BLaER1 (cell line): Measurements from ENCODE around the gene CYB561.

ENCODE experiments used
- H3K27ac ChIP-seq: shearing (Covaris generic); formaldehyde crosslinking; 2 replicates; pipeline ENCODE4 v1.8.1; 2022
- H3K27me3 ChIP-seq: shearing (Covaris generic); formaldehyde crosslinking; 2 replicates; pipeline ENCODE4 v1.8.1; 2022
- H3K36me3 ChIP-seq: shearing (Covaris generic); formaldehyde crosslinking; 2 replicates; pipeline ENCODE4 v1.8.1; 2022
- H3K4me1 ChIP-seq: shearing (Covaris generic); formaldehyde crosslinking; 2 replicates; pipeline ENCODE4 v1.8.1; 2022
- H3K4me2 ChIP-seq: shearing (Covaris generic); formaldehyde crosslinking; 2 replicates; pipeline ENCODE4 v1.8.1; 2022
- H3K4me3 ChIP-seq: shearing (Covaris generic); formaldehyde crosslinking; 2 replicates; pipeline ENCODE4 v1.8.1; 2022
- H3K9ac ChIP-seq: shearing (Covaris generic); formaldehyde crosslinking; 2 replicates; pipeline ENCODE4 v1.8.1; 2022
- H3K9me3 ChIP-seq: shearing (Covaris generic); formaldehyde crosslinking; 2 replicates; pipeline ENCODE4 v1.8.1; 2022
- H4K20me1 ChIP-seq: shearing (Covaris generic); formaldehyde crosslinking; 2 replicates; pipeline ENCODE4 v1.8.1; 2022
- Cebpa-rat ChIP-seq: shearing (Covaris generic); IDR thresholded peaks from 2 replicates; pipeline ENCODE4 v1.8.1; 2022

The CYB561 gene

DNA sequence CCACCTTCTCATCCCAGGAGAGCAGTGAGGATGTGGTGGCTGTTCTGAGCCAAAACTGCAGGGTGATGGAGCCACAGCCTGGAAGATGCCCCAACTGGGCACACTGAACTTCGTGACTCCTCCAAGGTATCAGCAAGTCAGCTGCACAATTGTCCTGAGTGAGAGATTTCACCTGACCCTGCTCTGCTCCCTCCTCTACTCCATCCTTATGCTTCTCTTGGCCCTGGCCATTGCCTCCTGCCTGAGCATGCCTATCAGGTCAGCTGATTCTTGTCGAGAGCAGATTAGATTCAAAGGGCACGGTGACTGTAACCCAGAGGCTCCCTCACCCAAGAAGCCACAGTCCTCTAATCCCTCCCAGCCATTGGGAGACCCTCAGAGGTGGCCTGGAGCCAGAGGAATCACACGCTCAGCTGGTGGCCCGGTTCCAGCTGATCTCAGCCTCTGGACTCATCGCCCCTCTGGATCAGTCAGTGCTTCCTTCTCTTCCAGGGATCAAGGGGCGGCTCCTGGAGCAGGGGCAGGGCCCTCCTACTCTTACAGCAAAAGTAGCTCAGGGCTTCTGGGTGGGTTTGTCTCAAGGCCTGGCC lies 7.0 kb upstream of the CYB561 start:
- H3K27me3 ChIP-seq, result peaks cover 12% of the 10 kb centered on the region; the same call in 1 of the 2 replicates
- H4K20me1 ChIP-seq, result no peaks in the 10 kb centered on the region
- no peaks in the 10 kb centered on the region for H3K9me3 ChIP-seq
- no peak overlapping the region for H3K27ac ChIP-seq
- H3K9ac ChIP-seq, result no peak overlapping the region
- peak overlapping the region; percentile 37; the same call in 1 of the 2 replicates for H3K4me2 ChIP-seq
- no peak overlapping the region for H3K4me3 ChIP-seq
- peaks cover 39% of the 10 kb centered on the region for H3K4me1 ChIP-seq
- no peak for TF ChIP-seq Cebpa-rat
- no peaks in the 10 kb centered on the region for H3K36me3 ChIP-seq

DNA sequence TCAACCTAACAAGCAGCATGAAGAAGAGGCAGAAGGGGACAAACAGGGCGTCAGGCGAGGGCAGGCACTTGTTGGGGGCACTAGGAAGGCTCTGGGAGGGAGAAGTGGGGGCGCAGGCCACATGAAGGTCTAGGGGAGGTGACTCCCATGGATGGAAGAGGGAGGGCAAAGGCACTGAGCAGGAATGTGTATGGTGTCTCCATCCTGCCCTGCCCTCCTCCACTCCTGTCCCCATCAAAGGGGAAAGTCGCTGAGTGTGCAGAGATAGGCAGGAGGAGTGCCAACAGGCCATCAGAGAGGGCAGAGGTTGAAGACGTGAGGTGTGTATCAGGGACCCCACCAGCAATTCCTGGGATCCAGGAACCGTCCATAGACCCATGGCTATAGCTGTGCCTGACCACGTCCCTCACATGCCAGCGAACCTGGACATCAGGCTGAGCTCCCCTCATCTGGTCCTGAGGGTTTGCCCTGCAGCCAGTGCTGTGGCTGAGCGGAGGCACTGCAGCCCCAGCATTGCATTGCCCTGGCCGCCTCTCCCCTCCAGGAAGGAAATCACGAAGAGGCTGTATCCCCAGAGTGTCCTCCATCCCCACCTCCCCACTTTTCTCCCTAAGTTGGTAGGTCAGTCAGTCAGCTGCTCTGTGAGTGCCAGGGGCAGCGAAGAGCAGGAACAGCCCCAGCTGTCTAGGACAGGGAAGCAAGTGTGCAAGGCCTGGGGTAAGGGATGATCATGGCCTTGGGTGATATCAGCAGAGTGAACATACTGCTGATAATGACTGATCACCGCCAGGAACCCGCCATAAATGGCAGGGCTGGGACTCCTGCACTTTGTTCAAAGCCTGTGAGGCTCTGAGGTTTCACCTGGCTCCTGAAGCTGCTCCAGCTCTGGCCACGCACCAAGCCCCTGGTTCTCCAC lies 6.2 kb upstream of the CYB561 start:
- Histone ChIP-seq H3K9ac (no peak overlapping the region), H4K20me1 (no peaks in the 10 kb centered on the region), H3K27ac (no peak overlapping the region), H3K4me1 (peaks cover 47% of the 10 kb centered on the region), H3K4me2 (peak overlapping the region; percentile 37; the same call in 1 of the 2 replicates), H3K27me3 (peaks cover 12% of the 10 kb centered on the region; the same call in 1 of the 2 replicates), H3K4me3 (no peak overlapping the region), H3K9me3 (no peaks in the 10 kb centered on the region), H3K36me3 (no peaks in the 10 kb centered on the region)
- TF ChIP-seq Cebpa-rat, result no peak

DNA sequence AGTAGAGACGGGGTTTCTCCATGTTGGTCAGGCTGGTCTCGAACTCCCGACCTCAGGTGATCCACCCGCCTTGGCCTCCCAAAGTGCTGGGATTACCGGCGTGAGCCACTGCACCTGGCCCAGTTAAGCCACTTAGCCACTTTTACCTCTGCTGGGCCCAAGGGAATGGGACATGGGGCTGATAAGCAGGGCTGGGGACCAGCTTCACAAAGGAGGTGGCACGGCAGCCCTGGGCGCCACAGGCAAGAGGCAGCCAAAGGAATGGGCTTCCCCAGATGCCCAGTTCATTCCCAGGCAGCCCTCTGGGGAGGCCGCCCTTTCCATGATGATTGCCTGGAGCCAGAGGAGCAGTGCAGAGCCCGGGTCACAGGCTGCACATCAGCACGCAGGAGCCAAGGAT lies 5.0 kb upstream of the CYB561 start:
- Histone ChIP-seq H4K20me1 (no peaks in the 10 kb centered on the region), H3K4me1 (peaks cover 58% of the 10 kb centered on the region), H3K27ac (no peak overlapping the region)

DNA sequence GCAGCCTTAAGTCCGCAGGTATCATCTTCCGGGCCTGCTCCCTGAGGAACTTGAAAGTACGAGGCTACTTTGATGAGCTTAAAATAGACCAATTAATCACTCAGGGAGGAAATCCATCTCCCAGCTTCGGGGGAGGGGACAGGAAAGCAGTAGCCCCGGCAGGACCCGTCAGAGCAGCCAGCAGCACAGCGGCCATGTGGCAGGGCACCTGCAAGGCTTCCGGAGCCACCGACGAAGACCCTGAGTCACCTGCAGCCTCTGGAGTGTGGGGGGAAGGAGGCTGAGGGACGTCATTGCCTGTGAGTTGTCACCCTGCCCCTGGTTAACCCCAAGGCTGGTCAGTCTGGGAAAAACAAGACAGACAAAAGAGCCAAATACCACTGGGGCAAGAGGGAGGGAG lies 4.4 kb upstream of the CYB561 start:
- peaks cover 27% of the 10 kb centered on the region for H3K27me3 ChIP-seq
- TF ChIP-seq Cebpa-rat, result no peak
- no peaks in the 10 kb centered on the region for H4K20me1 ChIP-seq
- H3K9ac ChIP-seq, result 0 out of 2 replicates have a peak overlapping the region, but pooled peaks have one; percentile 29
- H3K4me1 ChIP-seq, result peaks cover 63% of the 10 kb centered on the region
- no peaks in the 10 kb centered on the region for H3K9me3 ChIP-seq
- no peak overlapping the region for H3K4me3 ChIP-seq
- no peak overlapping the region for H3K27ac ChIP-seq
- H3K4me2 ChIP-seq, result peak overlapping the region; percentile 68
- no peaks in the 10 kb centered on the region for H3K36me3 ChIP-seq

More for the DNA sequence above, 5.0 kb upstream of the CYB561 start:
- Histone ChIP-seq H3K4me3 (no peak overlapping the region), H3K27me3 (peaks cover 21% of the 10 kb centered on the region), H3K4me2 (peak overlapping the region; percentile 68; the same call in 1 of the 2 replicates), H3K9ac (no peak overlapping the region), H3K36me3 (no peaks in the 10 kb centered on the region), H3K9me3 (no peaks in the 10 kb centered on the region)
- no peak for TF ChIP-seq Cebpa-rat

DNA sequence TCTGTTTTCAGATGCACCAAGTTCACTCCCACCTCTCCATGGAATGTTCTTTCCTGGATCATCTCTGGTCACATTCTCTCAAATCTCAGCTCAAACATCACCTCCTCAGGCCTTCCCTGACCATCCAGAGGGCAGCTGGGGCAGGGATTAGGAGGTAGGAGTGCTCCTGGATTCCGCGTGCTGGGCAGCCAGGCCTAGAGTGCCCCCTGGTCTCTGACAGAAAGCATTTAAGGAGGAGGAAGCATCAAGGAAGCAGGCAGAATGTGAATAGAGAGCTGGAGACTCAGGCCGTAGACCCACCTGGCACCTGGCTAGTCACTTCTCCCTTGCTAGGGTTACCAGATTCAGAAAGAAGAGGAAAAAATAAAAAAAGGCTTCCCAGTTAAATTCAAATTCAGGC lies 2.5 kb upstream of the CYB561 start:
- Histone ChIP-seq H3K4me1 (peaks cover 63% of the 10 kb centered on the region), H4K20me1 (no peaks in the 10 kb centered on the region), H3K27me3 (peaks cover 42% of the 10 kb centered on the region), H3K4me3 (no peak overlapping the region), H3K36me3 (no peaks in the 10 kb centered on the region), H3K4me2 (peak overlapping the region; percentile 99), H3K9ac (no peak overlapping the region), H3K27ac (no peak overlapping the region), H3K9me3 (no peaks in the 10 kb centered on the region)
- no peak for TF ChIP-seq Cebpa-rat

DNA sequence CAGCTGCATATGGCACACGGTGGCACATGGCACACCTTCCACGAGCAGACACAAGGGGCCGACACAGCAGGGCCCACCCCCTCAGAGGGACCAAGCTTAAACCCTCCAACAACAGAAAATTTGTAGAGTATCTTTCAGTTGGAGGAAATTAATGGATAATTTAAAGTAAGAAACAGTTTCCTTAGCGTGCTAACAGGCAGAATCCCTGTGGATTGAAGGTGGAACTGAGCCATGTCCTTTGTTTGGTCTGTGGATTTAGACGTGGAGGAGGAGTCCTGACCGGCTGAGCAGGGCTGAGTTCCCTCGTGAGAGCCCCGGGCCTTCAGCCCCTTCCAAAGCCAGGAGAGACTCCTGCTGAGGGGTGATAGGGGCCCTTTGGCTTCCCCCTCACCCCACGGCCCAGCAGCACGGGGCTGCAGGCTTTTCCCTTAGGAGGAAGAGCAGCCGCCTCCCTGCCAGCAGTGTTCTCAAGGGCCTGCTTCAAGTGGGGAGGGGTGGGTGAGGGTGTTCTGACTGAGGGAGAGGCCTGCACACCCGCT lies 1.4 kb upstream of the CYB561 start:
- Histone ChIP-seq H3K27ac (peak overlapping the region; percentile 87), H3K4me2 (peak overlapping the region; percentile 99), H3K27me3 (peaks cover 42% of the 10 kb centered on the region), H3K9ac (peak overlapping the region; percentile 81; the same call in 1 of the 2 replicates), H3K4me1 (peaks cover 56% of the 10 kb centered on the region), H3K9me3 (no peaks in the 10 kb centered on the region), H3K4me3 (peak overlapping the region; percentile 72), H4K20me1 (peaks cover 8% of the 10 kb centered on the region; the same call in 1 of the 2 replicates), H3K36me3 (no peaks in the 10 kb centered on the region)
- TF ChIP-seq Cebpa-rat, result no peak

DNA sequence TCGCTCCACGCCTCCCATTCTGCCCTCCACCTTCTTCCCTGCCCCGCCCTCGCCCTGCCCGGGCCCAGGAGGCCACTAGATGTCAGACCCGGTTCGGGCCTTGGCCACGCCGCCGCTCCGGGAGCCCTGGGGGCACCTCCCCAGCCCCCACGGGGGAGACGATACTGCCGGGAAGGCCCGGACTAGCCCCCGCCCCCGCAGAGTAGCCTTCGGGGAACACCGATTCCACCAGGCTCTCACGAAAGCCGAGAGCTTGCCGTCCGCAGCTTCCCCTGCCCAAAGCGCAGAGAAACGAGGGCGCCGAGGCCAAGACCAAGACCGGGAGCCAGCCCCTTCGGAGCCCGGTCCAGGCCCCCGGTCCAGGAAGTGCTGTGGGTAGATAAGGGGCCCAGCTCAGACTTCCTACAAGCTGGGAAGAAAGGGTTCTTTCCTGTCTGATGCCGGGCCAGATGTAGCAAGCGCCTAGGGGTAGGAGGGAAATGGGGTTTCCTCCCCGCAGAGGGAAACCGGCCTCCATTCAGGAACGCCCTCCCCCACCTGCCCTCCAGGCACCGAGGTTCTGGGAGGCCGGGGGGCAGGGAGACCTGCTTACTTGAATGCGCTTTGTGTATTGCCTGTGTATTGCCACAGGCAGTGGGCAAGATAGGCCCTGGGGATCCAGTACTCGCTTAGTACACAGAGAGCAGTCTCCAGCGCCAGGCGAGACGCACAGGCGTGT lies 806 bp upstream of the CYB561 start:
- Histone ChIP-seq H3K4me1 (peaks cover 51% of the 10 kb centered on the region), H4K20me1 (peaks cover 11% of the 10 kb centered on the region; the same call in 1 of the 2 replicates), H3K27ac (peak overlapping the region; percentile 87), H3K36me3 (no peaks in the 10 kb centered on the region), H3K4me3 (peak overlapping the region; percentile 72), H3K9me3 (no peaks in the 10 kb centered on the region), H3K4me2 (peak overlapping the region; percentile 99), H3K9ac (peak overlapping the region; percentile 81), H3K27me3 (peaks cover 42% of the 10 kb centered on the region)
- peak; percentile 54; the same call in 1 of the 2 replicates for TF ChIP-seq Cebpa-rat

DNA sequence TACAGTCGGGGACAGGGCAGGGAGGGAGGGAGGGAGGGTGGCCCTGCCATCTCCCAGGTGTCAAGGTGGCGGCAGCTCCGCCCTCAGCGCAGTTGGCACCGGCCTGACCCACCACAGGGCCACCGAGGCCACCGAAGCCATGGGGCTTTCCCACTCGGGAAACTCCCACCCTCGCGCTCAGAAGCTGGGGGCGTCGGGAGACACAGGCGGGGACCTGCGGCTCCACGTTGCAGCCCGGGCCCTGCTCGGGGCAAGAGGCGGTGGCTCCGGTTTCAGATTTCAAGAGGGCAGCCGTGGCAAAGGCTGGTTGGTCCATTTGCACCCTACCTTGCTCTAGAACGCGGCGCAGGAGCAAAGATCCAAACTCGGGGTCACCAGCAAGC lies 544 bp downstream of the CYB561 start:
- no peak for TF ChIP-seq Cebpa-rat
- H3K4me1 ChIP-seq, result peaks cover 43% of the 10 kb centered on the region
- no peaks in the 10 kb centered on the region for H3K36me3 ChIP-seq
- H4K20me1 ChIP-seq, result peaks cover 11% of the 10 kb centered on the region; the same call in 1 of the 2 replicates
- no peak overlapping the region for H3K27ac ChIP-seq
- no peak overlapping the region for H3K9ac ChIP-seq
- peaks cover 41% of the 10 kb centered on the region for H3K27me3 ChIP-seq
- H3K9me3 ChIP-seq, result no peaks in the 10 kb centered on the region
- peak overlapping the region; percentile 72 for H3K4me3 ChIP-seq
- peak overlapping the region; percentile 99 for H3K4me2 ChIP-seq

DNA sequence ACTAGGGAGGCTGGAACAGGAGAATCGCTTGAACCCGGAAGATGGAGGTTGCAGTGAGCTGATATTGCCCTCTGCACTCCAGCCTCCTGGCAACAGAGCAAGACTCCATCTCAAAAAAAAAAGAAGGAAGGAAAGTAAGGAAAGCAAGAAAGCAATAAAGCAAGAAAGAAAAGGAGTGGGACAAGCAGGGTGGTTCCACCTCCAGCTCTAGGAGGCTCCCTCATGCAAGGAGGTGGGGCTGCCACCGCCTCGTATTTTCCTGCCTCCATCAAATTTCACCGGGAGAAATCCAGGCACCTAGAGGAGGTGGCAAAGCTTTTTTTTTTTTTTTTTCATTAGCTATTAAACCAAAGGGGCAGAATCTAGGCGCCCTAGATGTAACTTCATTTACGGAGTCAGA lies 1.0 kb downstream of the CYB561 start:
- Histone ChIP-seq H3K4me1 (peaks cover 41% of the 10 kb centered on the region), H3K4me2 (no peak overlapping the region), H3K27me3 (peaks cover 36% of the 10 kb centered on the region), H3K36me3 (no peaks in the 10 kb centered on the region), H3K9me3 (no peaks in the 10 kb centered on the region), H4K20me1 (peaks cover 11% of the 10 kb centered on the region; the same call in 1 of the 2 replicates), H3K4me3 (no peak overlapping the region), H3K9ac (no peak overlapping the region), H3K27ac (no peak overlapping the region)
- TF ChIP-seq Cebpa-rat, result no peak
